ENCODE measurements around the gene KRT83. TPM values are rescaled to one million over a fixed set of nuclear protein-coding genes. Genes with fewer than 3 reads are reported as not detected.
A peak's percentile ranks its signal among the peaks of the same experiment; 100 is the strongest.
"Not testable (repeated sequence)": the region's sequence is repeated elsewhere in the genome, so short reads cannot be mapped to it uniquely, and the experiment has no call there.

The KRT83 gene
- total RNA-seq, 1 donor from 2014 or later: not detected

- DNase-seq (ENCODE audit: extremely low spot score in 2 of 2): no peak
- Histone ChIP-seq H3K4me1 (peaks cover 11% of the 10 kb centered on the region), H3K4me3 (peak overlapping the region; percentile 37 to 48), H3K27ac (no peak overlapping the region), H3K9me3 (no peaks in the 10 kb centered on the region), H3K27me3 (no peaks in the 10 kb centered on the region), H3K36me3 (no peaks in the 10 kb centered on the region)
- intact Hi-C loops (cut with DNase I): no loop called here
- no peak for TF ChIP-seq CTCF (IDR thresholded peaks at IDR 0.05)
These were observed 12.3 kb downstream of the KRT83 start for GRCh38 chr12:52308806-52309425.

- TF ChIP-seq POLR2A (IDR thresholded peaks at IDR 0.05) (no peak), CTCF (IDR thresholded peaks at IDR 0.05) (peak in 1 of 3 experiments; percentile 10), POLR2AphosphoS5 (IDR thresholded peaks at IDR 0.05; ENCODE audit: insufficient read depth in 1 of 2, low read depth in 1 of 2) (peak in 1 of 2 donors; percentile 38)
- Histone ChIP-seq H3K9me3 (no peaks in the 10 kb centered on the region), H3K4me3 (peak overlapping the region; percentile 37 to 48), H3K4me1 (peaks cover 11% of the 10 kb centered on the region), H3K27ac (no peak overlapping the region), H3K36me3 (no peaks in the 10 kb centered on the region), H3K27me3 (no peaks in the 10 kb centered on the region)
- DNase-seq (ENCODE audit: extremely low spot score in 2 of 2): no peak
- intact Hi-C loops (cut with DNase I): no loop called here
These were observed 13.1 kb downstream of the KRT83 start for GRCh38 chr12:52307836-52308805.

DNA sequence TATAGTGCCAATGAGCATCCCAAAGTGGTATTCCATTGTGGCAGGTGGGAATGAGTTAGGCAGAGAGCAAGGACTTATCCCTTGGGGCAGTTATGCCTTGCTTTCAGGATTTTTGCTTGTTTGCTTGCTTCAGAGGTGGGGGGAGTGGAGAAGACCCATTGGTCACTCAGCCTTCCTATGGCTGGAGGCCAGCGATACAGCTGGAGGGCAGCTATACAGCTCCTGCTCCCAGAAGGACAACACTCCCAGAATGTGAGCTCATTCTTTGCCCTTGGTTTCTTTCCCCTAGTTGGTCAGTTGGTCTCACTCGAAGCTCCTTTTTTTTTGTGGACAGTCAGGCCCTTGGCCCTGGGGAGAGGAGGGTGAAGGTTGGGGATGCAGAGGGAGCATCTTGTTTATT is 14.5 kb downstream of the KRT83 start:
- no peaks in the 10 kb centered on the region for H3K27me3 ChIP-seq
- no peak for DNase-seq (ENCODE audit: extremely low spot score in 2 of 2)
- H3K9me3 ChIP-seq: no peaks in the 10 kb centered on the region
- intact Hi-C loops (cut with DNase I): no loop called here
- peaks cover 11% of the 10 kb centered on the region for H3K4me1 ChIP-seq
- no peak overlapping the region for H3K27ac ChIP-seq
- H3K36me3 ChIP-seq: no peaks in the 10 kb centered on the region
- no peak for TF ChIP-seq POLR2AphosphoS5 (IDR thresholded peaks at IDR 0.05; ENCODE audit: insufficient read depth in 1 of 2, low read depth in 1 of 2)
- TF ChIP-seq POLR2A (IDR thresholded peaks at IDR 0.05): no peak
- TF ChIP-seq CTCF (IDR thresholded peaks at IDR 0.05): no peak
- no peak overlapping the region for H3K4me3 ChIP-seq

DNA sequence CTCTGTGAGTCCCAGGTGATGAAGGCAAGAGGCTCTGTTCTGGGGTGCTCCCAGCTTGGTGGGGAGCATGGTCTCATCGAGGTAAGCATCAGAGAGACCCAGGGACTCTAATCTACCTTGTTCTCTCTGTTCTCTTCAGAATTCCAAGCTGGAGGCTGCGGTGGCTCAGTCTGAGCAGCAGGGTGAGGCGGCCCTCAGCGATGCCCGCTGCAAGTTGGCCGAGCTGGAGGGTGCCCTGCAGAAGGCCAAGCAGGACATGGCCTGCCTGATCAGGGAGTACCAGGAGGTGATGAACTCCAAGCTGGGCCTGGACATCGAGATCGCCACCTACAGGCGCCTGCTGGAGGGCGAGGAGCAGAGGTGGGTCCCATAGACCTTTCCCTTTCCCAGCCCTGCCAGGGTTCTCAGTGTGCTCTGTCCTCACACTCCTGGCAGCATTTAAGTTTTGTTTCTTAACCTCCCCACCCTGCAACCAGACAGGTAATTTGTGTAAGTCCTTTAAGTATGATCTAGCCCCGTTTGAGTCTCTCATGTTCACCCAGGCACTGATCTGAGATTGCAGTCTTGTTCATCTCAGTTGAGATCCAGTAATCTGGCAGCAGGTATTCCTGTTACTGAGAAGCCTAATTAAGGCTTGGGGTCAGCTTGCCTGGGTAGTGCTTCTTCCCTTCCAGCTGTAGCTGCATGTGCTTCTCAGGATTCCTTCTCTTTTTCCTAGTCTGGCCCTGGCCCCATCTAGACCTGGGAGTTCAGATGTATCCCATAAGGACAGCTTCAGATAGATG is 15.1 kb downstream of the KRT83 start:
- intact Hi-C loops (cut with DNase I): no loop called here
- TF ChIP-seq POLR2A (IDR thresholded peaks at IDR 0.05): no peak
- Histone ChIP-seq H3K27ac (no peak overlapping the region), H3K4me3 (no peak overlapping the region), H3K9me3 (no peaks in the 10 kb centered on the region), H3K36me3 (no peaks in the 10 kb centered on the region), H3K27me3 (no peaks in the 10 kb centered on the region), H3K4me1 (peaks cover 11% of the 10 kb centered on the region)
- no peak for DNase-seq (ENCODE audit: extremely low spot score in 2 of 2)

DNA sequence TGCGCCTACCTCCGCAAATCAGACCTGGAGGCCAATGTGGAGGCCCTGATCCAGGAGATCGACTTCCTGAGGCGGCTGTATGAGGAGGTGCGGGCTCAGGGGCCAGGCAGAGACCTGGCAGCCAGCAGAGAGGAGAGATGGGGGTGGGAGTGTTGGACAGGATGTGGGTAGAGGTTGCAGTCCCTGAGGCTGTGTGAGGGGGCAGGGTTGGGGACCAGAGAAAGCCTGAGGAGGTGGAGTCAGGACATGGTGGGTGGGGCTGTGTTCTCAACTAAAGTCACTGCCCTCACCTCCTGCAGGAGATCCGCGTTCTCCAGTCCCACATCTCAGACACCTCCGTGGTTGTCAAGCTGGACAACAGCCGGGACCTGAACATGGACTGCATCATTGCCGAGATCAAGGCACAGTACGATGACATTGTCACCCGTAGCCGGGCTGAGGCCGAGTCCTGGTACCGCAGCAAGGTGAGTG is 16.2 kb downstream of the KRT83 start:
- H3K9me3 ChIP-seq; H3K27ac ChIP-seq; H3K27me3 ChIP-seq; H3K4me3 ChIP-seq; H3K36me3 ChIP-seq; intact Hi-C loops (cut with DNase I); DNase-seq (ENCODE audit: extremely low spot score in 2 of 2): not testable (repeated sequence)
- H3K4me1 ChIP-seq: peaks cover 11% of the 10 kb centered on the region

- H3K27me3 ChIP-seq; H3K4me1 ChIP-seq; H3K4me3 ChIP-seq; DNase-seq (ENCODE audit: extremely low spot score in 2 of 2); H3K9me3 ChIP-seq; intact Hi-C loops (cut with DNase I); H3K27ac ChIP-seq; H3K36me3 ChIP-seq: not testable (repeated sequence)
These were observed 18.8 kb downstream of the KRT83 start for GRCh38 chr12:52302242-52302914.

DNA sequence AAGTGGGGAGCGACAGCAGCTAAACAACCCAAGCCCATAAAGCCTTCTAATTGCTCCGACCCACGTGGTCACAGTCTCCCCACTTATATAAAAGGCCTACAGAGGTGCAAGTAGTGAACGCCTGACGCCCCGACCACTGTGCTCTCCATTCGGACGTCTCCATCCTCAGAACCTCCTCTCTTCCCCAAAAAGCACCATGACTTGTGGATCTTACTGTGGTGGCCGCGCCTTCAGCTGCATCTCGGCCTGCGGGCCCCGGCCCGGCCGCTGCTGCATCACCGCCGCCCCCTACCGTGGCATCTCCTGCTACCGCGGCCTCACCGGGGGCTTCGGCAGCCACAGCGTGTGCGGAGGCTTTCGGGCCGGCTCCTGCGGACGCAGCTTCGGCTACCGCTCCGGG is 19.5 kb downstream of the KRT83 start:
- H3K9me3 ChIP-seq; H3K4me1 ChIP-seq; H3K27me3 ChIP-seq; H3K36me3 ChIP-seq; intact Hi-C loops (cut with DNase I); H3K27ac ChIP-seq; DNase-seq (ENCODE audit: extremely low spot score in 2 of 2); H3K4me3 ChIP-seq: not testable (repeated sequence)
